ENCODE measurements around the gene KRTAP4-1.
"Not testable (repeated sequence)": the region's sequence is repeated elsewhere in the genome, so short reads cannot be mapped to it uniquely, and the experiment has no call there.

The KRTAP4-1 gene

GRCh38 chr17:41151525-41151924, 33.2 kb downstream of the KRTAP4-1 start:
- H3K4me3 ChIP-seq (ENCODE audit: low read depth, low read length), result no peak overlapping the region
- DNase-seq (ENCODE audit: low read depth, low spot score), result no peak
- no peak for TF ChIP-seq CTCF (IDR thresholded peaks at IDR 0.05; ENCODE audit: low read depth, low read length)
- in situ Hi-C loops (cut with HindIII; ENCODE audit: low sequenced_read_pairs), result no loop called here

- no peak for DNase-seq (ENCODE audit: low read depth, low spot score)
- in situ Hi-C loops (cut with HindIII; ENCODE audit: low sequenced_read_pairs), result no loop called here
- no peak for TF ChIP-seq CTCF (IDR thresholded peaks at IDR 0.05; ENCODE audit: low read depth, low read length)
- H3K4me3 ChIP-seq (ENCODE audit: low read depth, low read length), result no peak overlapping the region
Observed at GRCh38 chr17:41150026-41150425, 34.7 kb downstream of the KRTAP4-1 start.

GRCh38 chr17:41149652-41149985, 35.1 kb downstream of the KRTAP4-1 start, which contains the start of gene KRTAP4-5:
Gene KRTAP4-5, minus strand, starts transcription at chr17:41149825. Its CDS starts 58 bp downstream, at chr17:41149767.
- no peak for TF ChIP-seq CTCF (IDR thresholded peaks at IDR 0.05; ENCODE audit: low read depth, low read length)
- H3K4me3 ChIP-seq (ENCODE audit: low read depth, low read length), result no peak within 1 kb of the TSS
- in situ Hi-C loops (cut with HindIII; ENCODE audit: low sequenced_read_pairs), result no loop called here
- no peak for DNase-seq (ENCODE audit: low read depth, low spot score)

- in situ Hi-C loops (cut with HindIII; ENCODE audit: low sequenced_read_pairs), result not testable (repeated sequence)
Observed at GRCh38 chr17:41148971-41149651, 35.6 kb downstream of the KRTAP4-1 start.

GRCh38 chr17:41147531-41148204, 37.0 kb downstream of the KRTAP4-1 start:
- DNase-seq (ENCODE audit: low read depth, low spot score), result no peak
- H3K4me3 ChIP-seq (ENCODE audit: low read depth, low read length), result no peak overlapping the region
- TF ChIP-seq CTCF (IDR thresholded peaks at IDR 0.05; ENCODE audit: low read depth, low read length), result no peak
- in situ Hi-C loops (cut with HindIII; ENCODE audit: low sequenced_read_pairs), result no loop called here

More at GRCh38 chr17:41148971-41149651, 35.6 kb downstream of the KRTAP4-1 start:
- not testable (repeated sequence) for DNase-seq (ENCODE audit: low read depth, low spot score); H3K4me3 ChIP-seq (ENCODE audit: low read depth, low read length)

- in situ Hi-C loops (cut with HindIII; ENCODE audit: low sequenced_read_pairs), result no loop called here
- DNase-seq (ENCODE audit: low read depth, low spot score), result no peak
- no peak for TF ChIP-seq CTCF (IDR thresholded peaks at IDR 0.05; ENCODE audit: low read depth, low read length)
- no peak overlapping the region for H3K4me3 ChIP-seq (ENCODE audit: low read depth, low read length)
Observed at GRCh38 chr17:41145261-41145660, 39.5 kb downstream of the KRTAP4-1 start.

GRCh38 chr17:41144846-41145245, 39.9 kb downstream of the KRTAP4-1 start:
- in situ Hi-C loops (cut with HindIII; ENCODE audit: low sequenced_read_pairs), result no loop called here
- H3K4me3 ChIP-seq (ENCODE audit: low read depth, low read length), result no peak overlapping the region
- DNase-seq (ENCODE audit: low read depth, low spot score), result no peak
- no peak for TF ChIP-seq CTCF (IDR thresholded peaks at IDR 0.05; ENCODE audit: low read depth, low read length)
